HCT116 (cell line): Measurements from ENCODE around the gene MEI1. TPM values are rescaled to one million over a fixed set of nuclear protein-coding genes. Genes with fewer than 3 reads are reported as not detected.
"Not testable (repeated sequence)": the region's sequence is repeated elsewhere in the genome, so short reads cannot be mapped to it uniquely, and the experiment has no call there.

Source experiments
- ATAC-seq: fragments of 200-7000 bp; cut with Tn5 transposase; 2 replicates; pipeline ENCODE4 v1.9.1; 2020; ENCODE audit warnings: mild to moderate bottlenecking, moderate library complexity
- BruUV-seq: library from RNA; stranded (reverse); fragments of 400-500 nt; replicated peaks from 2 replicates; lab custom pipeline; 2021; lab: Mats Ljungman, UMichigan
- CTCF ChIA-PET: fragments of 300-600 bp; sonication (Branson Sonifier 250); formaldehyde crosslinking; loops from one replicate; lab custom pipeline; 2021; ENCODE audit warnings: antibody characterized with exemption; lab: Charles Lee
- POLR2A ChIA-PET: fragments of 300-600, 350-600 bp; sonication (Branson Sonifier 250); formaldehyde crosslinking; loops from one replicate; lab custom pipeline; 2021; ENCODE audit warnings: antibody characterized with exemption; lab: Charles Lee
- RAD21 ChIA-PET, 2 experiments: fragments of 300-600 bp; sonication (Branson Sonifier 250); formaldehyde crosslinking; loops; one replicate each; lab custom pipeline; 2023; ENCODE audit warnings: low total read pairs in 2 of 2; ENCODE audit not compliant: uncharacterized antibody in 2 of 2, unreplicated experiment in 2 of 2, low non-redundant PET in 1 of 2; lab: Charles Lee
- DNase-seq: peaks from one replicate; pipeline ENCODE4 v3.0.0-alpha.2; 2010; ENCODE audit warnings: low read depth, low spot score
- H2AFZ ChIP-seq: fragments of 200-600 bp; shearing (Covaris generic), sonication (generic); 2 replicates; pipeline ENCODE4 v1.6.1; 2017; ENCODE audit warnings: low read depth, mixed run types, mixed read lengths, antibody characterized with exemption, low read length; ENCODE audit not compliant: poor library complexity, severe bottlenecking
- H3K27ac ChIP-seq: 2 replicates; pipeline ENCODE4 v1.5.1; 2012; ENCODE audit warnings: low read depth, low read length
- H3K27me3 ChIP-seq: fragments of 200-600 bp; sonication (generic); 2 replicates; pipeline ENCODE4 v1.6.1; 2016; ENCODE audit warnings: mixed run types, low read length, mixed read lengths; ENCODE audit not compliant: insufficient read depth
- H3K36me3 ChIP-seq, 2 experiments: fragments of 200-500 bp in 1 of 2; fragments of 200-600 bp in 1 of 2; sonication (Bioruptor generic) in 1 of 2; sonication (generic) in 1 of 2; 2 replicates each; pipeline versions ENCODE4 v1.5.1 to v1.6.1; 2014 to 2016; ENCODE audit warnings: low read length in 2 of 2, inconsistent platforms in 1 of 2, mixed read lengths in 1 of 2, mixed run types in 1 of 2; ENCODE audit not compliant: insufficient read depth in 2 of 2, control insufficient read depth in 1 of 2
- H3K4me1 ChIP-seq, 2 experiments: fragments of 200-600 bp in 1 of 2; sonication (generic) in 1 of 2; 2 replicates each; pipeline versions ENCODE4 v1.5.1 to v1.6.1; 2012 to 2017; ENCODE audit warnings: low read length in 2 of 2, inconsistent platforms in 1 of 2, mild to moderate bottlenecking in 1 of 2, mixed read lengths in 1 of 2, mixed run types in 1 of 2, moderate library complexity in 1 of 2; ENCODE audit not compliant: insufficient read depth in 2 of 2, control insufficient read depth in 1 of 2
- H3K4me2 ChIP-seq: fragments of 200-600 bp; sonication (generic); 2 replicates; pipeline ENCODE4 v1.6.1; 2017; ENCODE audit warnings: mixed run types, low read length, mixed read lengths
- H3K4me3 ChIP-seq, 2 experiments: fragments of 200-600 bp in 1 of 2; sonication (generic) in 1 of 2; replicated peaks in 1 of 2; 2 replicates each; pipeline ENCODE4 v1.5.1; 2011 to 2016; ENCODE audit warnings: low read length in 2 of 2, control low read depth in 1 of 2, low read depth in 1 of 2, mild to moderate bottlenecking in 1 of 2, mixed read lengths in 1 of 2, mixed run types in 1 of 2
- H3K79me2 ChIP-seq: fragments of 200-600 bp; sonication (generic); 2 replicates; pipeline ENCODE4 v1.6.1; 2017; ENCODE audit warnings: mild to moderate bottlenecking, mixed run types, low read length, moderate library complexity, mixed read lengths; ENCODE audit not compliant: insufficient read depth
- H3K9ac ChIP-seq: fragments of 200-600 bp; sonication (generic); 2 replicates; pipeline ENCODE4 v1.6.1; 2016; ENCODE audit warnings: low read length, mixed read lengths
- H3K9me2 ChIP-seq: fragments of 200-600 bp; sonication (generic), shearing (Covaris generic); 2 replicates; pipeline ENCODE4 v1.6.1; 2017; ENCODE audit warnings: mixed run types, mild to moderate bottlenecking, moderate library complexity; ENCODE audit not compliant: insufficient read depth
- H3K9me3 ChIP-seq, 2 experiments: fragments of 200-500 bp in 1 of 2; fragments of 200-600 bp in 1 of 2; sonication (Bioruptor generic) in 1 of 2; sonication (generic) in 1 of 2; 2 replicates each; pipeline ENCODE4 v1.6.1; 2014 to 2017; ENCODE audit warnings: low read length in 2 of 2, mixed read lengths in 2 of 2, inconsistent platforms in 1 of 2, low read depth in 1 of 2, mild to moderate bottlenecking in 1 of 2, mixed run types in 1 of 2, moderate library complexity in 1 of 2; ENCODE audit not compliant: control insufficient read depth in 1 of 2, insufficient read depth in 1 of 2
- H4K20me1 ChIP-seq: fragments of 200-600 bp; sonication (generic), shearing (Covaris generic); 2 replicates; pipeline ENCODE4 v1.6.1; 2017; ENCODE audit warnings: mixed run types, mild to moderate bottlenecking, moderate library complexity; ENCODE audit not compliant: insufficient read depth
- CEBPB ChIP-seq: IDR thresholded peaks from 2 replicates; pipeline ENCODE4 v1.6.1; 2012; ENCODE audit warnings: low read depth
- POLR2AphosphoS5 ChIP-seq: IDR thresholded peaks from 2 replicates; pipeline ENCODE4 v1.6.1; 2011; ENCODE audit warnings: mild to moderate bottlenecking, low read depth, low read length, moderate library complexity
- SP1 ChIP-seq: IDR thresholded peaks from 2 replicates; pipeline ENCODE4 v1.6.1; 2012; ENCODE audit warnings: low read depth
- intact Hi-C: fragments of 100-400 bp; cut with micrococcal nuclease; formaldehyde crosslinking; loops from 2 replicates; pipeline ENCODE4 v1.10.0; 2022
- total RNA-seq: library from RNA; stranded (reverse); gene quantifications from one replicate; pipeline ENCODE4 v1.2.1, GENCODE V29; 2021; ENCODE audit not compliant: unreplicated experiment
- TF ChIP-seq, protein P1 (sequence below): IDR thresholded peaks from 2 replicates; pipeline ENCODE4 v1.6.1; 2011; ENCODE audit warnings: mild to moderate bottlenecking, low read length, moderate library complexity; ENCODE audit not compliant: insufficient replicate concordance; ENCODE audit errors: extremely low read depth

Gene MEI1
- total RNA-seq, 1 experiment from 2014 or later, result 0.64 TPM

DNA sequence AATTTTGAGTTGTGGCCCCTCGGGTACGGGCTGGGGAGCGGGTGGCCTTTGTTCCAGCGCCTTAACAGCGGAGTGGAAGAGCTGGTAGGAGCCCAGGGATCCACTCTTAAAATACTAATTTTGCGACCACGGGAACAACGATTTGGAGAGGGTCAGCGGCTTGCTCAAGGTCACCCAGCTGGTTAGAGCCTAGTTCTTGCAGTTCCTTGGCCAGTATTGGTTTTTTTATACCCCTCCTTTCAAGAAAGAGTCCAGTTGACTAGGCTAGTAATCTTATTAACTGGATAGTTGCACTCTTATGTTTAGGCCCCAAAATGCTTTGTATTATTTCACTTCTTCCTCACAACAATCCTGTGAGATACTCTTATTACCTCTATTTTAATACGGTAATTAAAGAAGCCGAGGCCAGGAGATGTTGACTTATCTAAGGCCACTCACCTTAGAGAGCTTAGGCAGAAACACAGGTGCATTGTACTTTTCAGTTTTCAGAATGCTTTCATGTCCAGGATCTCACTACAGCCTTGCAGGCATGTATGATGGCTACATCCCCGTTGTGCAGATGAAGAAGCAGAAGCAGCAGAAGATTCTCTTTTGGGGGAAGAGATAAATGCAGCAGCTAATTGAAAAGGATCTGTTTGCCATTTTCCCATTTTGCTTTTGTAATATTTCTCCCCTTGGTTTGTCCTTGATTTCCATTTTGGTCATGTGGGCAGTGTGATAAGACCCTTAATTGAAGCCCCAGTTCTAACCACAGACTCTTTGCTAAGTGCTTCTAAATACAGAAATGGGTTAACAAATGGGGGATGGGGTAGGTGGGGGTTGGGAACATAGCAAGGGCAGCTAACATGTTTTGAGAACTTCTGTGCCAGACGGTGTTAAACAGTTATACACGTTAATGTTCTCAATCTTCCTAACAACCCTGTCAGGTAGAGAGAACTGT is 135.0 kb downstream of the MEI1 start (continued):
- TF ChIP-seq CEBPB, result no peak

DNA sequence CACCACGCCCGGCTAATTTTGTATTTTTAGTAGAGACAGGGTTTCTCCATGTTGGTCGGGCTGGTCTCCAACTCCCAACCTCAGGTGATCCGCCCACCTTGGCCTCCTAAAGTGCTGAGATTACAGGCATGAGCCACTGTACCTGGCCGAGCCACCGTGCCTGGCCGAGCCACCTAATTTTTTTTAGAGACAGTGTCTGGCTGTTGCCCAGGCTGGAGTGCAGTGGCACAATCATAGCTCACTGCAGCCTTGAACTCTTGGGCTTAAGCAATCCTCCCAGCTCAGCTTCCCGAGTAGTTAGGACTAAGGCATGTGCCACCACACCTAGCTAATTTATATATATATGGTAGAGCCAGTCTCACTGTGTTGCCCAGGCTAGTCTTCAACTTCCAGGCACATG is 136.2 kb downstream of the MEI1 start:
- H3K9ac ChIP-seq, H3K4me2 ChIP-seq, intact Hi-C loops, H3K27me3 ChIP-seq, RAD21 ChIA-PET, H4K20me1 ChIP-seq, BruUV-seq, CTCF ChIA-PET, H3K27ac ChIP-seq, ATAC-seq, H3K9me2 ChIP-seq, DNase-seq, H3K36me3 ChIP-seq, H2AFZ ChIP-seq, POLR2A ChIA-PET, H3K9me3 ChIP-seq, H3K4me3 ChIP-seq: not testable (repeated sequence)
- Histone ChIP-seq H3K79me2 (peaks cover 62% of the 10 kb centered on the region), H3K4me1 (peaks cover 21 to 33% of the 10 kb centered on the region in 2 experiments)

DNA sequence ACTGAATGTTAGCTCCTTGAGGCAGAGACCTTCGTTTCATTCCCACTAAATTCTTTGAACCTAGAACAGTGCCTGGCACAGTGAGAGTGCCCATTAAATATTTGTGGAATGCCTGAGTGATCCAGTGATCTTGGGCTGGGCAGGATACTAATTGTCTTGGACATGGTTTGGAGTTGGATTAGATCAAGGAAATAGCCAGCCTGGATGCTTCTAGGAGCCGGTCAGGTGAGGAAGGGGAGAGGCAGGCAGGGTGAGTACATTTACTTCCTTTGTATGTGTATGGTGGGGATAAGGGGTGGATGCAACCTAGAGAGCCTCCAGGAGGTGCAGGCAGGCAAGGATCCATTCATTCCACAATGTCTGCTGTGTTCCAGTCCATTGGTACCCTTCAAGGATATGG is 137.2 kb downstream of the MEI1 start:
- intact Hi-C loops, result no loop called here
- Histone ChIP-seq H3K27me3 (no peaks in the 10 kb centered on the region), H3K36me3 (peaks cover 3 to 10% of the 10 kb centered on the region in 2 experiments; a peak in 2 of 4 replicates), H3K4me1 (peaks cover 26 to 40% of the 10 kb centered on the region in 2 experiments), H3K9ac (no peak overlapping the region), H3K27ac (no peak overlapping the region), H2AFZ (no peak overlapping the region), H3K9me3 (no peaks in the 10 kb centered on the region), H4K20me1 (peaks cover 6% of the 10 kb centered on the region; the same call in 1 of the 2 replicates), H3K9me2 (no peaks in the 10 kb centered on the region), H3K4me3 (no peak overlapping the region), H3K79me2 (peaks cover 72% of the 10 kb centered on the region), H3K4me2 (no peak overlapping the region)
- ATAC-seq (no peak), DNase-seq (no peak)
- CTCF ChIA-PET, result no interaction called here
- TF ChIP-seq POLR2AphosphoS5, result no peak
- TF ChIP-seq, protein P1, sequence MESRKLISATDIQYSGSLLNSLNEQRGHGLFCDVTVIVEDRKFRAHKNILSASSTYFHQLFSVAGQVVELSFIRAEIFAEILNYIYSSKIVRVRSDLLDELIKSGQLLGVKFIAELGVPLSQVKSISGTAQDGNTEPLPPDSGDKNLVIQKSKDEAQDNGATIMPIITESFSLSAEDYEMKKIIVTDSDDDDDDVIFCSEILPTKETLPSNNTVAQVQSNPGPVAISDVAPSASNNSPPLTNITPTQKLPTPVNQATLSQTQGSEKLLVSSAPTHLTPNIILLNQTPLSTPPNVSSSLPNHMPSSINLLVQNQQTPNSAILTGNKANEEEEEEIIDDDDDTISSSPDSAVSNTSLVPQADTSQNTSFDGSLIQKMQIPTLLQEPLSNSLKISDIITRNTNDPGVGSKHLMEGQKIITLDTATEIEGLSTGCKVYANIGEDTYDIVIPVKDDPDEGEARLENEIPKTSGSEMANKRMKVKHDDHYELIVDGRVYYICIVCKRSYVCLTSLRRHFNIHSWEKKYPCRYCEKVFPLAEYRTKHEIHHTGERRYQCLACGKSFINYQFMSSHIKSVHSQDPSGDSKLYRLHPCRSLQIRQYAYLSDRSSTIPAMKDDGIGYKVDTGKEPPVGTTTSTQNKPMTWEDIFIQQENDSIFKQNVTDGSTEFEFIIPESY, result no peak
- TF ChIP-seq CEBPB, result no peak
- no peak for TF ChIP-seq SP1
- POLR2A ChIA-PET, result no interaction called here
- no TSS peak for BruUV-seq
- RAD21 ChIA-PET, result no interaction called here
